NCI-H1694 treated with DMSO at 0.1 percent for 48 hours (cell line): ENCODE measurements around the gene FANCC.

Source experiments
- DNase-seq: peaks from one replicate; lab custom pipeline; 2025; lab: John Stamatoyannopoulos, UW

Gene FANCC

DNA sequence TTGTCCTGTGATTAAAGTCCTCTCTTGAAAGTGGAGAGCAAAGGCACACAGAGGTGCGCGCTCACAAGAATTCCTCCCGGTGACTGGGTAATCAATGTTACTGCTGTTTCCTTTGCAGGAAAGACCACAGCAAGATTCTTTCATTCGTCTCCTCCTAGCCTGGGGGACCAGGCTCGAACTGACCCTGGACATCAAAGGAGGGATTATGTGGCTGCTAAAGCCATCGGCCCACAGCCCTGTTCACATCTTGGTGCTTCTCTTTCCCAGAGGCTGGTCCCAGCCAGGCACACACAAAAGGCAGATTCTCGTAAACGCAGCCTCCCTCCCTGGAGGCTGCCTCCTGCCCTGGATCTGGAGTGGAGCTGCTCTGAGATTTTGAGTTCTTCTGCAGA is 230.9 kb downstream of the FANCC start:
- DNase-seq: no peak

GRCh38 chr9:95085861-95086563 is 231.5 kb downstream of the FANCC start:
- no peak for DNase-seq

DNA sequence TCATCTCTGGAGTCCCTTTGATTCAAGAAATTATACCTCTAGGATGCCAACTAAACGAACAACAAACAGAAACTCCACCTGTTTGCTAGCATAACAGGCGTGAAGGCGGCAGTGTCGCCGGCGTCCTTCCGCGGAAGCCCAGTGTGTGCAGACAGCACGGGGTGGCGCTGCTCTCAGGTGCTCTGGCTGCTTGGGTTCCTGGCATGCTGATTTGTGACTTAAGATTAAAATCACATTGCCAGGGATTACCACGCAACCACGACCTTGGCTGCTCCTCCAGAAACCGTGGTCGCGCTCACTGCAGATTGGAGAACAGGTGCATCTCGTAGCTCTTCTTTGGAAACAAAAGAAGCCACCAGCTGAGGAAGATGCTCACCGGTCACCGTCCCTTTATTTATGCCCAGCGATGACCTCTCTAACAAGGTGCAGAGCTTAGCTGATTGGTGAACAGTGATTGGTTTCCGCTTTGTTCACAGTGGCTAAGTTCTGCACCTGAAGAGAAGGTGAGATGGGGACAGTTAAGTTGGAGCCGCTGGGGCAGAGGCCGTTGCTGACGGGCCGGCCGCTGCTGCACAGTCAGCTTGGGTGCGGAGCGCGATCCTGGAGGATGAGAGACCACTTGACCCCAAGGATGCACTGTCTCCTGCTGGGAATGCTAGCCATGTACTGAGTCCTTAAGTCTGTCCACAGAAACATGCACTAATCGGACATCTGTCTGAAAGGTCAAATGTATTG is 232.3 kb downstream of the FANCC start:
- no peak for DNase-seq

DNA sequence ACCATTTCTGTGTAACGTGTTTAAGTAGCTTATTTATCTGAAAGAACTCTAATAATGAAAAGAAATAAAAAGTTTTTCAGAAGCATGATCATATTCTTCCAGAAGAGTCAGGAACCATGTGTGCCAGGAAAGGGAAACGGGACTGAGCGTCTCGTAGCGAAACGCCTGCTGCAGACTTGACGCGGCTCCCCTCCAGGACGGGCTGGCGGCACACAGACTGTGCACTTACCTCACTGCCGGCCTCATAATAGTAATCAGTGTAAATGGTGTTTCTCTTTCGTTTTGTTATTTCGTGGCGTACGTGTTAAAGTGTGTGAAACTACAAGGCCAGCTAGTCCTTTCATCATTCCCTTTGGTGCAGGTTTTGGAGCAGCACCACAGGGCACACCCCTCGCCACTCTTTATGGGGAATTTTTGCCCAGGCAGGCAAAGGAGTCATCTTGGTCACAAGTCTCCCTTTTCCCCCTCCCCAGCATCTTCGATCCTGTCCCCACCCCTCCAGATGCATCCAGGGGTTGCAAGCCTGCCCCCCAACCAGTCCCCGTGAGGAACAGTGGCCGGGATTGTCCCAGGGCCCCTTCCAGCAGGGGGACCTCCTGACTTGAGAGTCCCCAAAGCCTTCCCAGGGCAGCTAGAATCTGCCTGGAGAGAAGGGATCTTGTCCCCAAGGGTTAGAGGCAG is 233.1 kb downstream of the FANCC start:
- DNase-seq: no peak

DNA sequence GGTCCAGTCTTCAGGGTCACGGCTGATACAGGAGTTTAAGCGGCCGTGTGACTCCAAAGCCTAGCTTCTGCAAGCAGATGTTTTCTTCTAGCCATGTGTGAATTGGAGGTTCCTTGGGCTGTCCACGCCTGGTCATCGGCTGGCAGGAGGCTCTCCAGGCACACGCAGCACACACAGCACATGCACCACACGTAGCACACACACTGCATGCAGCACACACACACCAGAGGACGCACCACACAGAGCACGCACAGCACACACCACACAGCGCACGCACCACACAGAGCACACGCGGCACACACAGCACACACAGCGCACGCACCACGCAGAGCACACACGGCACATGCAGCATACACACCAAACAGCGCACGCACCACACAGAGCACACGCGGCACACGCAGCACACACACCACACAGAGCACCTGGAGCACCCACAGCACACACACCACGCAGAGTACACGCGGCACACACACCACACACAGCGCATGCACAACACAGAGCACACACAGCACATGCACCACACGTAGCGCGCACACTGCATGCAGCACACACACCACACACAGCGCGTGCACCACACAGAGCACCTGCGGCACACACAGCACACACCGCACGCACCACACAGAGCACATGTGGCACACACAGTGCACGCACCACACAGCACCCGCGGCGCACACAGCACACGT is 234.3 kb downstream of the FANCC start:
- DNase-seq: no peak

DNA sequence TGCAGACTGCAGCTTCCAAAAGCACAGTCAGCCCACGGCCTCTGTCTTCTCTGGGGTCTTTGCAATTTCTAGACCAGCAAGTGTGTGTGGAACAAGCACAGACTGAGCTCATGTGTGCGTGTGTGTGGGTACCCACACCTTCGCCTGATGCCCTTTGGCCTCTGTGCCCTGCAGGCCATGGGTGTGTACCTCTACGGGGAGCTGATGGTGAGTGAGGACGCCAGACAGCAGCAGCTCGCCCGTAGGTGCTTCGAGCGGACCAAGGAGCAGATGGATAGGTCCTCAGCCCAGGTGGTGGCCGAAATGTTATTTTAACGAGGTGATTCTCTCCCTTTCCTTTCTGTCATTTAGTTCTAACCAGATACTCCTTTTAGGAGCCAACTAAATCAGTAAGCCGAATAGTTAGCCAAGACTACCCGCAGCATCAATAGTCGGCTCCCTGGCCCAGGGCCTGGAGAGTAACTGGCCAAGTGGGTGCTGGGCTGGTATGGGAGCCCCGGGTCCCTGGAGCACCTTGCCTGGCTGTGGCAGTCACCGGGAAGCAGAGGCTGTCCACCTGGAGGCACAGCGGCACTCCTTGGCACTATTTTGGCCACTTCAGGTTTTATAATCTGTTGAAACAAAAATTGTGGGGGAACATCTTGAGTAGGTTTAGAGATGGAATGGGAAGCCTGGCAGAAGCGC is 235.0 kb downstream of the FANCC start:
- DNase-seq: no peak

DNA sequence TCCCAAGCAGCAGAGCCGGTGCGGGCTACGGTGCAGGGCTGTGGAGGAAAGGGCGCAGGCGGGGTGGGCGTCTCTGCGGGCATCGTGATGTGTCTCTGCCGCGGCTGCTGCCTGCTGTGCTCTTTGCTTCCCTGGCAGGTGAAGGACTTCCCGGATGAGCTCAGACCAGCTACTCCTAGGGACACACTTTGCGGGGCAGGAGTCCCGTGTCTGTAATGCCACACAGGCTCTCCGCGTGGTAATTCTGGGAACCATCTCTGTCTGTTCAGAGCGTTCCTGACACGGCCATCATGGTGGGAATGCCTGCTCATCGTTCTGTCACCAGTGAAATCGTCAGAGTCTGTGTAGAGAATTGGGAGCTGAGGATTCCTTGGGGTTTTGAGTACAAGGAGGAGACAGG is 235.5 kb downstream of the FANCC start:
- no peak for DNase-seq

DNA sequence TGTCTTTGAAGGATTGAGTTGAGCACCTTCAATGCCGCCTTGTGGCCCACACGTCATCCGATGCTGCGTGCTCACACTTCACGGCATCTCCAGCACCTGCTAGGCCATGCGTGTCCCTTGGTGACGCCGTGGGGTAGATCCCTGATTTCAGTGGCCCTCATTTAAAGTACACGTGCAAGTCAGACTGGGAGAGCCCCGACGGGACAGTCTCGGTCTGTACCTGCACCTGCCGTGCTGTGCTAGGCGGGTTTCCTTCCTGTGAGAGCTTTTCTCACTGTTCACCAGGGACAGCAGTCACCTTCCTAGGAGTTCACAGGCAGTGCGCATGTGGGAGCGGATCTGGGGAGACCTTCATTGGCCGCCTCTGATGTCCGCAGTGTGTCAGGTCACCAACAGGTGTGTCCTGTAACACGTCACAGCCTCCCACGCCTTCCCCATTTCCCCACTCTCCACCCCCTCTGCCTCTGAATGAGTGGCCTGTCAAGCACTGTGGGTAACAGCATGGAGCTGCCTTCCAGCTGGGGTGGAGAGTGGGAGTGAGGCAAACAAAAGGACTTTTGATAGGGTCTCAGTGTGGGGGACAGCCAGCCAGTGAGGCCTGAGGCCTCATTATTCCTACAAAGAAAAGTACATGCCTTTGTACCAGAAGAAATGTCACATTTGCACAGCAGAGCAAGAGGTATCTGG is 236.4 kb downstream of the FANCC start:
- DNase-seq: no peak

DNA sequence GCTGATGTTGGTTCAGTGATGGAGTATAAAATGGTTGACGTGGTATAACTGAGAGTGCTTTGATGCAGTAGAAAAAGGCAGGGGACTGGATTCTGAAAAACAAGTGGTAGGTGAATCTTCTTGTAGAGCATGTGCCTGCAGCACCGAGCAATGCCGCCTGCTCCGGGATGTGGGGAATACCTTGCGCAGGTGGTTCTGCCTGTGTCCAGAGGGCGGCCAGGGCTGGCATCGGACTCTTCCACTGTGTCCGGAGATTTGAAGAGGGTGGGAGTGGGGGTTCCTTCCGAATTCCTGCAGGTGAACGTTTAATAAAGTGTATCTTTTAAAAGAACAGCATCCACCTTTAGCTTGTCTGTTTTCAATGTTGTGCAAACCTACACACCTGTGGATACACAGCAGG is 238.0 kb downstream of the FANCC start:
- no peak for DNase-seq

GRCh38 chr9:95078939-95079338 is 238.6 kb downstream of the FANCC start:
- no peak for DNase-seq

GRCh38 chr9:95078511-95078910 is 239.0 kb downstream of the FANCC start:
- DNase-seq: no peak

DNA sequence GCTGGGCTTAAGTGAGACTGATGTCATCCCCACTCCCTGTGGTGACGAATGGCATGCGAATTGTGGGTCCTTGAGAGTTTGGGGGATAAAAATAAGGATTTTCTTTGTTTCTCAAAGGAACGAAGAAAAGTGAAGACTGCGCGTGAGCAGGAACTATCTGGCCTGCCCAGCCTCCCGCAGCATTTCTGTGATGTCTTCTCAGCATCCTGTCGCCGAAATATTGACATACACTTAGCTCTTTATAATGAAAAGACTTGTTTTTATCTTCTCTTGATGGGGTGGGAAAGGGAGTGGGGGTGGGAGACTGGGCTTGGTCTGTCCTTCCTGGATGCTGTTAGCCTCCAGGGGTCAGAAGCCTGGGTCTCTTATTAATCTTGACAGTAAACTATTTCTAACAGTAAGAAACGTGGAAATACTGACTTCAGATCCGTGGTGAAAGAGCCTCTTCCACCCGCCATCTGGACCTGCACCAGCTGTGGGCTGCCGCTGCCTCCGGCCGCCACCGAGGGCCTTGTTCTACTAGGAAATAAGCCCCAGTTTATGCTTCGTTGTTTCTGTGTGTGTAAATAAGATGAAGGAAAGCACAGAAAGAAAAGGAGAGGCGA is 239.6 kb downstream of the FANCC start:
- no peak for DNase-seq

GRCh38 chr9:95077053-95077765 is 240.3 kb downstream of the FANCC start:
- no peak for DNase-seq

DNA sequence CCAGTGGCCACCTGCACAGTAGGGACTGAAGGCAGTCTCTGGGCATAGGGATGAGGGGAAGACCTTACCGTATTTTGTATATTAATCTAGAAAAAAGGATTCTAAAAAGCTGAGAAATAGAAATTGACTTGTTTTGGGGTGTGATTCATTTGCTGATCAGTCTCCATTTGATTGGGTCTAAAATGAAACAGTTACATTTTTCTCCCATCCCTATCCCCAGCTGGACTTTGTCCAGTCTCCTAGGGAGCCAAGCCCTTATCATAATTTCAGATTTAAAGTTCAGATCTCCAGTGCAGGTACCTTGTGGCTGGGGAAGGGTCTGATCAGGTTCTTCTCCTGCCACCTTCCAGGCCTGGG is 240.8 kb downstream of the FANCC start:
- DNase-seq: no peak

GRCh38 chr9:95075700-95076099 is 241.8 kb downstream of the FANCC start:
- DNase-seq: no peak

DNA sequence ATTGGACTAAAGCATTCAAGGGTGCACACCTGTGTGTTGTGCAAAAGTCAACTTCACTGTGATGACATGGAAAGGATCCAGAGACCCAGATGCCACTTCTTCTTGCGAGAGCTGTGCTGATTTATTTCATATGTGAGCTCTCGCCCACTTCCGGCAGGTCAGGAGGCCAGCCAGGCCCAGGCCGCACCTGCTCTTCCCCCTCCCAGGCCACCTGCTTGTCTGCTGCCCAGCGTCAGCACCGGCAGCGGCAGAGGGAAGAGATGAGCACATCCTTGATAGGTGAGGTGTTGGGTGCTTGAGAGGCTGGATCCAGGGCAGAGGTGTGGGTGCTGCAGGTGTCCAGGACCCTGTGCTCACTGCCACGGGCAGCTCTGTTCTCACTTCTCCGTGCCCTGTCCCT is 242.9 kb downstream of the FANCC start:
- no peak for DNase-seq

GRCh38 chr9:95073918-95074317 is 243.6 kb downstream of the FANCC start:
- no peak for DNase-seq

DNA sequence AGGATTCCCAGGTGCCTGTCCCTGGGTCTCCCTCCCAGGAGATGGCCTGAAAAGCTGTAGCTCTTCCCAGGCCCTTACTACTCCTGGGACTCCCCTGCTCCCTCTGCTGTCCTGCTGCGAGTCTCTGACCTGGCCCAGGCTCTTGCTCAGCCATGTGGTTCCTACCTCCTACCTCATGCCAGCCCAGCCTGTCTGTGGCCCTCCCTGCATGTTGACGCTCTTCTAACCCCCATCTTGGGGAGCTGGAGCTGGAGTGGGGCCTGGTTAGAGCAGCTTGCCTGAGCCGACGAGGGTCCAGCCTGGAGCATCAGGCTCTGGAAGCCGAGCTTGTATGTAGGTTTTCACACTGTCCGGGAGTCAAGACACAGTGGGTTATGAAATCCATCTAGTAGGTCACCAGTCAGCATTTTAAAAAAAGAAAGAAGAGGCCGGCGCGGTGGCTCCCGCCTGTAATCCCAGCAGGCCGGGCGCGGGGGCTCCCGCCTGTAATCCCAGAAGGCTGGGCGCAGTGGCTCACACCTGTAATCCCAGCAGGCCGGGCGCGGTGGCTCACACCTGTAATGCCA is 244.4 kb downstream of the FANCC start:
- DNase-seq: no peak

- DNase-seq: no peak
Observed at GRCh38 chr9:95071925-95072324, 245.6 kb downstream of the FANCC start.

GRCh38 chr9:95071450-95071849 is 246.1 kb downstream of the FANCC start:
- no peak for DNase-seq
